Ishikawa (cell line): ENCODE data around the gene COL4A2.
A peak's percentile ranks its signal among the peaks of the same experiment; 100 is the strongest.

ENCODE experiments used
- CEBPB ChIP-seq: IDR thresholded peaks from 2 replicates; pipeline ENCODE4 v1.6.1; 2012
- CREB1 ChIP-seq: IDR thresholded peaks from 2 replicates; pipeline ENCODE4 v1.6.1; 2012; ENCODE audit warnings: low read depth
- EGR1 ChIP-seq: IDR thresholded peaks from 2 replicates; pipeline ENCODE4 v1.6.1; 2012
- EP300 ChIP-seq: IDR thresholded peaks from 2 replicates; pipeline ENCODE4 v1.6.1; 2012; ENCODE audit warnings: borderline replicate concordance
- FOXM1 ChIP-seq: IDR thresholded peaks from 2 replicates; pipeline ENCODE4 v1.6.1; 2012; ENCODE audit warnings: low read depth, borderline replicate concordance
- MAX ChIP-seq: IDR thresholded peaks from 2 replicates; pipeline ENCODE4 v1.6.1; 2012
- NFIC ChIP-seq: IDR thresholded peaks from 2 replicates; pipeline ENCODE4 v1.6.1; 2012
- RAD21 ChIP-seq: IDR thresholded peaks from 2 replicates; pipeline ENCODE4 v1.6.1; 2012; ENCODE audit warnings: low read depth
- REST ChIP-seq: IDR thresholded peaks from 2 replicates; pipeline ENCODE4 v1.6.1; 2012; ENCODE audit warnings: low read depth, mild to moderate bottlenecking
- TAF1 ChIP-seq: IDR thresholded peaks from 2 replicates; pipeline ENCODE4 v1.6.1; 2012; ENCODE audit warnings: low read depth, mild to moderate bottlenecking
- TCF12 ChIP-seq: IDR thresholded peaks from 2 replicates; pipeline ENCODE4 v1.6.1; 2012; ENCODE audit warnings: low read depth
- USF1 ChIP-seq: IDR thresholded peaks from 2 replicates; pipeline ENCODE4 v1.6.1; 2012
- YY1 ChIP-seq: IDR thresholded peaks from 2 replicates; pipeline ENCODE4 v1.6.1; 2012; ENCODE audit warnings: low read depth
- ZBTB7A ChIP-seq: IDR thresholded peaks from 2 replicates; pipeline ENCODE4 v1.6.1; 2012; ENCODE audit warnings: low read depth

The COL4A2 gene

GRCh38 chr13:110455444-110455843, 148.4 kb downstream of the COL4A2 start:
- TF ChIP-seq NFIC (no peak), RAD21 (no peak), FOXM1 (no peak), ZBTB7A (no peak), CREB1 (no peak), USF1 (no peak), EP300 (no peak), CEBPB (no peak), TAF1 (no peak)

GRCh38 chr13:110455941-110456340, 148.9 kb downstream of the COL4A2 start:
- TF ChIP-seq ZBTB7A (no peak), NFIC (no peak), MAX (peak; percentile 70), YY1 (peak; percentile 77), RAD21 (peak; percentile 97), REST (no peak), USF1 (no peak)

- no peak for TF ChIP-seq NFIC
- no peak for TF ChIP-seq USF1
- TF ChIP-seq CREB1: no peak
- no peak for TF ChIP-seq YY1
- no peak for TF ChIP-seq EP300
- TF ChIP-seq EGR1: no peak
- no peak for TF ChIP-seq REST
- no peak for TF ChIP-seq CEBPB
- TF ChIP-seq RAD21: no peak
Observed at GRCh38 chr13:110456550-110456949, 149.5 kb downstream of the COL4A2 start.

- TF ChIP-seq ZBTB7A (no peak), REST (no peak), NFIC (no peak), CREB1 (no peak), YY1 (no peak), TCF12 (no peak), TAF1 (no peak)
Observed at GRCh38 chr13:110457361-110457760, 150.3 kb downstream of the COL4A2 start.

GRCh38 chr13:110458017-110458416, 150.9 kb downstream of the COL4A2 start:
- TF ChIP-seq REST (no peak), TCF12 (no peak), CREB1 (no peak), FOXM1 (no peak), RAD21 (no peak), NFIC (no peak)
